NCI-H1694 treated with DMSO at 0.1 percent for 48 hours (cell line): ENCODE measurements around the gene CEBPG.

Experiments used
- DNase-seq: peaks from one replicate; lab custom pipeline; 2025; lab: John Stamatoyannopoulos, UW

The CEBPG gene

GRCh38 chr19:33350538-33351309 lies 22.8 kb upstream of the CEBPG start:
- no peak for DNase-seq

- no peak for DNase-seq
Observed at GRCh38 chr19:33355535-33355934, 18.0 kb upstream of the CEBPG start.

- DNase-seq: no peak
Observed at GRCh38 chr19:33357556-33357955, 16.0 kb upstream of the CEBPG start.

GRCh38 chr19:33358408-33358807 lies 15.1 kb upstream of the CEBPG start:
- DNase-seq: no peak

- DNase-seq: no peak
Observed at GRCh38 chr19:33359581-33359980, 13.9 kb upstream of the CEBPG start.

- DNase-seq: no peak
Observed at GRCh38 chr19:33362508-33363228, 10.8 kb upstream of the CEBPG start.

GRCh38 chr19:33363476-33363875 lies 10.0 kb upstream of the CEBPG start:
- DNase-seq: no peak

- no peak for DNase-seq
Observed at GRCh38 chr19:33365691-33366090, 7.8 kb upstream of the CEBPG start.

GRCh38 chr19:33366127-33366526 lies 7.4 kb upstream of the CEBPG start:
- DNase-seq: no peak

GRCh38 chr19:33366897-33367296 lies 6.6 kb upstream of the CEBPG start:
- DNase-seq: no peak

- DNase-seq: no peak
Observed at GRCh38 chr19:33368074-33368864, 5.2 kb upstream of the CEBPG start.

GRCh38 chr19:33370783-33371182 lies 2.7 kb upstream of the CEBPG start:
- no peak for DNase-seq

- DNase-seq: peak; percentile 38
Observed at GRCh38 chr19:33374236-33374714, 766 bp downstream of the CEBPG start.

GRCh38 chr19:33375156-33375836 lies 1.8 kb downstream of the CEBPG start:
- no peak for DNase-seq

- DNase-seq: no peak
Observed at GRCh38 chr19:33375837-33376159, 2.3 kb downstream of the CEBPG start.

GRCh38 chr19:33376423-33376822 lies 2.9 kb downstream of the CEBPG start:
- DNase-seq: no peak

GRCh38 chr19:33376941-33377557 lies 3.5 kb downstream of the CEBPG start:
- DNase-seq: no peak

- DNase-seq: no peak
Observed at GRCh38 chr19:33377586-33378475, 4.3 kb downstream of the CEBPG start.

- DNase-seq: no peak
Observed at GRCh38 chr19:33379151-33379829, 5.8 kb downstream of the CEBPG start.

- no peak for DNase-seq
Observed at GRCh38 chr19:33381101-33381500, 7.6 kb downstream of the CEBPG start.
